SK-N-SH treated with all-trans-retinoic acid at 6 μM for 48 hours (cell line): ENCODE results near the gene NR1I3.

Experiments used
- GLIS3 ChIP-seq: fragments of 250-450 bp; sonication (Bioruptor Pico); IDR thresholded peaks from 2 replicates; pipeline ENCODE4 v1.5.0; 2020; ENCODE audit warnings: mild to moderate bottlenecking, moderate library complexity
- TF ChIP-seq, protein P1 (sequence below): fragments of 250-450 bp; sonication (Bioruptor Pico); IDR thresholded peaks from 2 replicates; pipeline ENCODE4 v1.5.0; 2020; ENCODE audit warnings: mild to moderate bottlenecking, moderate library complexity
- TF ChIP-seq, protein P2 (sequence below): fragments of 250-450 bp; sonication (Bioruptor Pico); IDR thresholded peaks from 2 replicates; pipeline ENCODE4 v1.8.0; 2020; ENCODE audit warnings: mild to moderate bottlenecking, moderate library complexity, borderline replicate concordance

DNA sequence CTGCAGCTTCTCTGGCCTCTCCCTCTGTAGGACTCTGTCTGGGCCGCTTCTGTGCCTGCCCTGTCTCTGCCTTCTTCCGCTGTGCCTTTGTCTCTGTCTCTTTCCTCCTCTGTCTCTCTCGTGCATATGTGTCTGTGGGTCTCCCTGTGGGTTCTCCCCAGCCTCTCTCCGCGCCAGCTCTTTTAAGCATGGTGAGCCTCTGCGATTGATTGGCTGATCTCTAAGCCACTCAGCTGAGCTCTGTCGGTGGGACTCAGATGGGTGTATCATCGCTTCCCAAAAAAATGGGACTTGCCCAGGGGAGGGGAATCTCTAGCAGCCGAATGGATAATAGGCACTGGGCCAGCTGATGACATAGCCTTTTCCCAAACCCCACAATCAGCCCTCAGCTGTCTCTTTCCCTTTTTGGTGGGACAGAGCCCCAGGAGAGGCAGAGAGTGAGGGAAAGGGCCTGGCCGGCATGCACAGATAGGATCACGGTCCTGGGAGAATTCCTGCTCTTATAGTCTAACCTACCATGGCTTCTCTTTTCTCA lies 39.0 kb downstream of the NR1I3 start, which contains the start of gene ADAMTS4:
- TF ChIP-seq, protein P1, sequence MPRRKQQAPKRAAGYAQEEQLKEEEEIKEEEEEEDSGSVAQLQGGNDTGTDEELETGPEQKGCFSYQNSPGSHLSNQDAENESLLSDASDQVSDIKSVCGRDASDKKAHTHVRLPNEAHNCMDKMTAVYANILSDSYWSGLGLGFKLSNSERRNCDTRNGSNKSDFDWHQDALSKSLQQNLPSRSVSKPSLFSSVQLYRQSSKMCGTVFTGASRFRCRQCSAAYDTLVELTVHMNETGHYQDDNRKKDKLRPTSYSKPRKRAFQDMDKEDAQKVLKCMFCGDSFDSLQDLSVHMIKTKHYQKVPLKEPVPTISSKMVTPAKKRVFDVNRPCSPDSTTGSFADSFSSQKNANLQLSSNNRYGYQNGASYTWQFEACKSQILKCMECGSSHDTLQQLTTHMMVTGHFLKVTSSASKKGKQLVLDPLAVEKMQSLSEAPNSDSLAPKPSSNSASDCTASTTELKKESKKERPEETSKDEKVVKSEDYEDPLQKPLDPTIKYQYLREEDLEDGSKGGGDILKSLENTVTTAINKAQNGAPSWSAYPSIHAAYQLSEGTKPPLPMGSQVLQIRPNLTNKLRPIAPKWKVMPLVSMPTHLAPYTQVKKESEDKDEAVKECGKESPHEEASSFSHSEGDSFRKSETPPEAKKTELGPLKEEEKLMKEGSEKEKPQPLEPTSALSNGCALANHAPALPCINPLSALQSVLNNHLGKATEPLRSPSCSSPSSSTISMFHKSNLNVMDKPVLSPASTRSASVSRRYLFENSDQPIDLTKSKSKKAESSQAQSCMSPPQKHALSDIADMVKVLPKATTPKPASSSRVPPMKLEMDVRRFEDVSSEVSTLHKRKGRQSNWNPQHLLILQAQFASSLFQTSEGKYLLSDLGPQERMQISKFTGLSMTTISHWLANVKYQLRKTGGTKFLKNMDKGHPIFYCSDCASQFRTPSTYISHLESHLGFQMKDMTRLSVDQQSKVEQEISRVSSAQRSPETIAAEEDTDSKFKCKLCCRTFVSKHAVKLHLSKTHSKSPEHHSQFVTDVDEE (CRISPR knock-in tag), result no peak
- TF ChIP-seq, protein P2, sequence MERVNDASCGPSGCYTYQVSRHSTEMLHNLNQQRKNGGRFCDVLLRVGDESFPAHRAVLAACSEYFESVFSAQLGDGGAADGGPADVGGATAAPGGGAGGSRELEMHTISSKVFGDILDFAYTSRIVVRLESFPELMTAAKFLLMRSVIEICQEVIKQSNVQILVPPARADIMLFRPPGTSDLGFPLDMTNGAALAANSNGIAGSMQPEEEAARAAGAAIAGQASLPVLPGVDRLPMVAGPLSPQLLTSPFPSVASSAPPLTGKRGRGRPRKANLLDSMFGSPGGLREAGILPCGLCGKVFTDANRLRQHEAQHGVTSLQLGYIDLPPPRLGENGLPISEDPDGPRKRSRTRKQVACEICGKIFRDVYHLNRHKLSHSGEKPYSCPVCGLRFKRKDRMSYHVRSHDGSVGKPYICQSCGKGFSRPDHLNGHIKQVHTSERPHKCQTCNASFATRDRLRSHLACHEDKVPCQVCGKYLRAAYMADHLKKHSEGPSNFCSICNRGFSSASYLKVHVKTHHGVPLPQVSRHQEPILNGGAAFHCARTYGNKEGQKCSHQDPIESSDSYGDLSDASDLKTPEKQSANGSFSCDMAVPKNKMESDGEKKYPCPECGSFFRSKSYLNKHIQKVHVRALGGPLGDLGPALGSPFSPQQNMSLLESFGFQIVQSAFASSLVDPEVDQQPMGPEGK (CRISPR knock-in tag), result no peak
- no peak for TF ChIP-seq GLIS3
